Prostate gland (tissue), 2 donors: ENCODE data around the gene HTR2A.

Experiments
- POLR2A ChIP-seq: fragments of 450-650 bp; IDR thresholded peaks from one replicate; pipeline ENCODE4 v1.6.1; 2016; ENCODE audit warnings: antibody characterized with exemption, mild to moderate bottlenecking
- POLR2AphosphoS5 ChIP-seq: sonication (generic); formaldehyde crosslinking; IDR thresholded peaks from one replicate; pipeline ENCODE4 v1.6.1; 2017; ENCODE audit warnings: antibody characterized with exemption
- TF ChIP-seq, protein P1 (sequence below), 4 experiments: fragments of 200-600 bp in 2 of 4; fragments of 450-650 bp in 2 of 4; sonication (generic) in 2 of 4; IDR thresholded peaks; 1 replicate in 3 of 4; 2 replicates in 1 of 4; pipeline ENCODE4 v1.5.1; 2016 to 2019; ENCODE audit warnings: antibody characterized with exemption in 4 of 4, mild to moderate bottlenecking in 2 of 4, moderate library complexity in 2 of 4

GRCh38 chr13:46801858-46802257 is 95.0 kb downstream of the HTR2A start:
- TF ChIP-seq, protein P1, sequence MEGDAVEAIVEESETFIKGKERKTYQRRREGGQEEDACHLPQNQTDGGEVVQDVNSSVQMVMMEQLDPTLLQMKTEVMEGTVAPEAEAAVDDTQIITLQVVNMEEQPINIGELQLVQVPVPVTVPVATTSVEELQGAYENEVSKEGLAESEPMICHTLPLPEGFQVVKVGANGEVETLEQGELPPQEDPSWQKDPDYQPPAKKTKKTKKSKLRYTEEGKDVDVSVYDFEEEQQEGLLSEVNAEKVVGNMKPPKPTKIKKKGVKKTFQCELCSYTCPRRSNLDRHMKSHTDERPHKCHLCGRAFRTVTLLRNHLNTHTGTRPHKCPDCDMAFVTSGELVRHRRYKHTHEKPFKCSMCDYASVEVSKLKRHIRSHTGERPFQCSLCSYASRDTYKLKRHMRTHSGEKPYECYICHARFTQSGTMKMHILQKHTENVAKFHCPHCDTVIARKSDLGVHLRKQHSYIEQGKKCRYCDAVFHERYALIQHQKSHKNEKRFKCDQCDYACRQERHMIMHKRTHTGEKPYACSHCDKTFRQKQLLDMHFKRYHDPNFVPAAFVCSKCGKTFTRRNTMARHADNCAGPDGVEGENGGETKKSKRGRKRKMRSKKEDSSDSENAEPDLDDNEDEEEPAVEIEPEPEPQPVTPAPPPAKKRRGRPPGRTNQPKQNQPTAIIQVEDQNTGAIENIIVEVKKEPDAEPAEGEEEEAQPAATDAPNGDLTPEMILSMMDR (IDR thresholded peaks at IDR 0.05), result no peak
- TF ChIP-seq POLR2A, result no peak
- TF ChIP-seq POLR2AphosphoS5, result no peak
